NCI-H446 (cell line): Measurements from ENCODE around the gene SLC6A9.

ENCODE experiments used
- DNase-seq, 2 experiments: peaks; one replicate each; lab custom pipeline; 2025; lab: John Stamatoyannopoulos, UW

The SLC6A9 gene

DNA sequence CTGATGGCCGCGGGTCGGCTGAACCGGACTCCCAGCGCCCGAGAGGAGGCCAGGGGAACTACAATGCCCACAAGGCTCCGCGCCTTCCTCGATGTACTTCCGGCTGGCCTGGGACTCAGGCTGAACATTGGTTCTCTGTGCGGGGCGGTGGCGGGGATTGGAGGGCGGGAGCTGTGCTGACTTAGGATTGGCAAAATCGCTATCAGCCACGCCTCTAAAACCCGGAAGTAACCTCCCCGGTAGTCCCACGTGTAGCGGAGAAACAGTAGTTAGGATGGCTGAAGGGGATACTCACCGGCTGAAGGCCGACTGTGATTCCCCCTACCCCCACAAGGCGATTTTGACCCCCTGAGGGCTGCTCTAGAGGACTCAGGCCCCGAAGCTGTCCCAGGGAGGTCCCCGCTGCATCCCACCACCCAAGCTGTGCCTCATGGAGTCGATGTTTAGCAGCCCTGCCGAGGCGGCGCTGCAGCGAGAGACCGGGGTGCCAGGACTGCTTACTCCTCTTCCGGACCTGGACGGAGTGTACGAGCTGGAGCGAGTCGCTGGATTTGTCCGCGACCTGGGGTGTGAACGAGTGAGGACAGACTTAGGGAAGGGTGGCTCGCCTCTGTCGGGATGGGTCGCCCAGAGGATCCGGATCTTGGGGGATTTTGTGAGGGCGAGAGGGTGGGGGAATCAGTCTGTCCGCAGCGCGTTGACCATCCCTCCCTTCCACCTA, 61.4 kb downstream of the SLC6A9 start, which contains the start of gene DPH2:
Gene DPH2 (plus strand): TSS at position 265 of the 721 bp plus-strand sequence. CDS start 166 bp downstream, at position 431.
- DNase-seq: peak; percentile 96 to 99

DNA sequence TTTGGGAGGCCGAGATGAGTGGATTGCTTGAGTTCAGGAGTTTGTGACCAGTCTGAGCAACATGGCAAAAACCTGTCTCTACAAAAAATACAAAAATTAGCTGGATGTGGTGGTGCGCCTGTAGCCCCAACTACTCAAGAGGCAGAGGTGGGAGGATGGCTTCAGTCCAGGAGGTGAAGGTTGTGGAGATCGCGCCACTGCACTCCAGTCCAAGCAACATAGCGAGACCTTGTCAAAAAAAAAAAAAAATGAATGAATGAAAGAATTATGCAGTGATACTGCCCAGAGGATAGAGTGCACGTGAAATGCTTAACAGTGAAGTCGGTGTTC, 61.9 kb downstream of the SLC6A9 start:
- DNase-seq: no peak

DNA sequence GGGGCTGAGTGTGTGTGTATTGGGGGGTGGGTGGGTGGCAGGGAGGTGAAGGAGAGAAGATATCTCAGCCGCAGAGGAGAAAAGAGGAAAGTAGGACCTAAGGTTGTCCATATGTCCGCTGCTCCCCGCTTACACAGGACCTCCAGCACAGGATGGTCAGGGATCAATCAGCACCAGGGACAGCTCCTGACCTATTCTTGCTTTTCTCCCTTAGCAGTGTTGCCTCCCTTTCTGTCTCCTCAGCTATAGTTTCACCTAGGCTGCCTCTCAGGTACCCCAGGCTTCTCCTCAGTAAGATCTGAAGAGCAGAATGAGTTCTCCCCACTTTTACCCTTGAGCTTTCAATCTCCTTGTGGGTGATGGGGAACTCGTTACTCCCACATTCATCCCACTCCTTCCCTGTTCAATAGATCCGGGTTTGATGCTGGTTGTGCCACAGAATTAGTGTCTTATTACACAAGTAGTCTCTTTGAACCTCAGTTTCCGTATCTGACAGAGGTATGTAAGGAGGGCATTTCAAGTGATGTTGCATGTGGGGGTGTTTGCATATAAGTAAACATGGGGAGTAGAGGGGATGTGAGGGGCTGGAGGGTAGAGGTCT, 62.8 kb downstream of the SLC6A9 start:
- DNase-seq: no peak

DNA sequence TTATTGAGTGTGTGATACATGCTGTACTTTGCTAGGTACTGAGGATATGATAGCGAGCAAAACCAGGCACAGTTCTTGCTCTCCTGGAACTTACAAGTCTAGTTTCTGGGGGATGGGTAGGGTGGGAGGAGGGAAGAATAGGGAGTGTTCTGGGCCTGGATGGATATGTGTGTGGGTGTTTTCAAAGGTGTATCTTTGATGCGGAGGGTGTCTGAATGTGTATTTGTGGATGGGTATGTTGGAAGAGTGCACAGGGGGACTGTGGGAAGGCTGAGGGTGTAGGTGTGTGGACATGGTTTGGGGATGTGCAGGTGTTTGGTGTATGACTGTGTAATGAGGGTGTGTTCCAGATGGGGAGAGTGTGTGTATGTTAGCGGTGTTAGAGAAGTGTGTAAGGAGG, 65.9 kb downstream of the SLC6A9 start:
- DNase-seq: no peak

DNA sequence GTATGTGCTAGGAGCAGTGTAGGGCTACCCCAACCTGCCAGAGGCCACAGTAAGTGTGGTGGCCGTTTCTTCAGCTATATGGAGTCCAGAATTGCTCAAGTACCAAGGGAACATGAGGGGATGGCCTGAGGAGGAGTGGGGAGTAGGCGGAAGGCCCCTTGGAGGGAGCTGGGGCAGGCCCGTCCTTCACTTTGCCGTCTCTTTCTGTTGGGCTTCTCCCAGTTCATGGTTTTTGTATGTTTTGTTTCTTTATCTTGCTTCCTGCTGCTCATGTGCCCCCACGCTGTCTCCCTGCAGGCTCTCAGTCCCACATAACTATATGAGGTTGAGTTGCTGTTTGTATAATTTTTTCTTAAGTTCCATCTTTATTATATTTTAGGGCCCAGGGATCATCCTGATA, 67.4 kb downstream of the SLC6A9 start:
- no peak for DNase-seq

DNA sequence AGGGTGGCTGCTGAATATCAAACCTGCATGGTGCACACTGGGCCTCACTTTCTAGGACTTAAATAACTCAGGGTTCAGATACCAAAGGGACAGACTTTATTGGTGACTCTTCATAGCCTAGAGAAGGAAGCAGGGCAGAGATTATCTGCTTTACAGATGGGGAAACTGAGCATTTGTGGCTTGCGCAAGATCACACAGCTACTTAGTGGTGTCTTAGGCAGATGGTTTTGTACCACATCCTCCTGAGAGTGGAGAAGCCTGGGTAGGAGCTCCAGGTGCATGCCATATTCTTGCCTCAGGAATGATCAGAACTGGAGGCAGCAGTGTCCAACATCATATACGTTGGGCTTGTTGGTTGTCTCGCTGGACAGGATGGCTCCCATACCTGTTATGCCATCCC, 68.3 kb downstream of the SLC6A9 start:
- no peak for DNase-seq

DNA sequence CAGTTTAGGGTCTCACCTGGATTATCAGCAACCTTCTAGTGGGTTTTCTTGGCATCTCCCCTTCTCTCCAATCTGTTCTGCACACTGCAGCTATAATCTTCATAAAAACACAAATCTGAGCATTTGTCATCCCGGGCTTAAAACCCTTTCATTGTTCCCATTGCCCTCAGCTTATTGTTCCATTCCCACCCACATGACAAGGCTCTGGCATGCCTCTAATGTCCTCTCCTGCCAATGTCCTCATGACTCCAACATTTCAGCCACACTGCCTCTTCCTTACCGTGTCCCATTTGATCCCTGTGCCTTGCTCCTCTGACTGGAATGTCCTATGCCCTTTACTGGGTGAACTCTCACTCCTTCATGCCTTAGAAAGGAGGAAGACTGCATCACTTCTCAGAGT, 68.9 kb downstream of the SLC6A9 start:
- DNase-seq: no peak

DNA sequence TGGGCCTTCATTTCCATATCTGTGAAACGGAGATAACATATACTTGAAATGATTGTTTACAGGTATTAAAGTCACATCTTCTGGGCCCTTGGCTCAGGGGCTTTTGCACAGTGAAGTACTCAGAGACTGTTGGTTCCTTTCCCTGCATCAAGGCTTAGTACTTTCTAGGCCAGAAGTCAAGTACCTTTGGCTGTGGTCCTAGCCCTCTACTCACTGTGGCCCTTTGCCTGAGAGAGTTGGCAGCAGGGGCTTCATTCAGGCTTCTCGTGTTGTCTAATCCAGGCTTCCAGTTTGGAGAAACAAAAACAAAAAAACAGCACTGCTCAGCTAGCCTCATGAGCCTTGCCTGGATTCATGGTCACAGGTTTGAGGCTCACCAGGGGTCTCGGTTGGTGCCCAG, 69.6 kb downstream of the SLC6A9 start:
- no peak for DNase-seq

DNA sequence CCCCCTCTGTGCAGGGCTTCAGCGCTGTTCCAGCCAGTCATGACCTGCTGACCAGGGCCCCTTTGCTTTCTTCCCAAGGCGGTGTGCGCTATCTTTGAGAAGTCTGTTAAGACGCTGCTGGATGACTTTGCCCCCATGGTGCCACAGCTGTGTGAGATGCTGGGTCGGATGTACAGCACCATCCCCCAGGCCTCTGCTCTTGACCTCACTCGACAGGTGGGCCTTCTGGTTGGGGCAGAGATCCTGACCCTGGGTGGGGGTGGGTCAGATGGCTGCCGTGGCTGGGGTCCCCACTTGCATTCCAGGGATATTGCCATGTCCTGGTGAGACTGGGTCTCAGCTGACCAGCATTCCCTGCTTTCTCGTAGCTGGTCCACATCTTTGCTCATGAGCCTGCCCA, 70.5 kb downstream of the SLC6A9 start:
- DNase-seq: no peak

DNA sequence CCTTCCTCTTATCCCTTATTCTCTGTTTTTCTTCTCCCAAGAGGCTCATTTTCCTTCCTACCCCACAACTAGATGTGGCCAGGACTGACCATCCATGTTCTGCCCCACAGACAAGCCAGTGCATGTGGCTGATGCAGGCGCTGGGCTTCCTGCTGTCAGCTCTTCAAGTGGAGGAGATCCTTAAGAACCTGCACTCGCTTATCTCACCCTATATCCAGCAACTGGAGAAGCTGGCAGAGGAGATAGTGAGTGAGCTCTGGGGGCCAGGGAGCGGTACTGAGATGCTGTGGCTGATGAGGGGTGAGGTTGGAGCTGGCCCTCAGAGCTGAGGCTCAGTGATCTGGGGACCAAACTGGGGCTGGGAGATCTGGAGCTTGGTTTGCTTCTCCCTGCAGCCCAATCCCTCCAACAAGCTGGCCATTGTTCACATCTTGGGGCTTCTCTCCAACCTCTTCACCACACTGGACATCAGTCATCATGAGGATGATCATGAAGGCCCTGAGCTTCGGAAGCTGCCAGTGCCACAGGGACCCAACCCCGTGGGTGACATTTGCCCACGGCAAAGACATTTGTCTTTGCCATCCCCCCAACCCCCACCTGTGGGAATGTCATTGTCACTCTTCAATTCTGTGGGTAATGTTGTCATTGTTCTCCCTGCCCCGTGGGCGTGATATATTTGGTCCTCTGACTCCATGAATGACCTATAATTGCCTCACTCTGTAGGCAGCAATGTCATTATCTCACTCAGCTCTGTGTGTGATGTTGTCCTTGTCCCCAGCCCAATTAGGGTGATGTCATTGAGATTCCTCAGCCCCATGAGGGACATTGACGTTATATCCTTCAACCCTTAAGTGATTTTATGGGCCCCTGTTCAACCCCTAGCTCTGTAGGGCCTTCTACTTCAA, 72.7 kb downstream of the SLC6A9 start:
- no peak for DNase-seq

DNA sequence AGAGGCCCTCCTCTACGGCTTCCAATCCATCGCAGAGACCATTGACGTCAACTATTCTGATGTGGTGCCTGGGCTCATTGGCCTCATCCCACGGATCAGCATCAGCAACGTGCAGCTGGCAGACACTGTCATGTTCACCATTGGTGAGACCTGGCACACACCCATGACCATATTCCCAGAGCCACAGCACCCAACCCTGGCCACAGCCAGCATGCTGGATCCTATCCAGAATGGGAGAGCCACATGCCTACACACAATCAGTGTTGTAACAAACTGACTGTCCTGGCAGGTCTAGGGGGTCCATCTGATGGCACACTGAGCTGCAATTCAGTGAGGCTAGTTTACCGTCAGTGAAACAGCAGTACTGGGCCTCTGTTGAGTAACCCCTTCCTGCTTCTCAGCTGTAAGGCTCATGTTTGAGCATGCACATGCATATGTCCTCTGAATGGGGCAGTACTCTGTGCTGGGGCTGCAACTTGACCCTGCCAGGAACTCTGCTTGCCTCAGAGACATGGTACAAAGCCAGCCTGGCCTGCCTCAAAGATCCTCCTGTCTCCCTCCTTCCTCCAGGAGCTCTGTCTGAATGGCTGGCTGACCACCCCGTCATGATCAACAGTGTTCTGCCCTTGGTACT, 73.7 kb downstream of the SLC6A9 start:
- no peak for DNase-seq

DNA sequence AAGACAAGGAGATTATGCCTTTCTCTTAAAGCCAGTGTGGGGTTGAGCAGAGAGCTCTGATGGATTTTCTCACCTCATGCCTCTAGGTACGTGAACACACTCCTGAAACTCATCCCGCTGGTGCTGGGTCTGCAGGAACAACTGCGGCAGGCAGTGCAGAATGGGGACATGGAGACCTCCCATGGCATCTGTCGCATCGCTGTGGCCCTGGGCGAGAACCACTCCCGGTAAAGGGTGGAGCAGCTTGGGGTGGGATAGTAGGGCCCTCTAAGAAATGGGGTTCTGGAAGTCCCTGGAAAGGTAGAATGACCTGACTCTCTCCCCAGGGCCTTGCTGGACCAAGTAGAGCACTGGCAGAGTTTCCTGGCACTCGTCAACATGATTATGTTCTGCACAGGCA, 75.0 kb downstream of the SLC6A9 start:
- no peak for DNase-seq

DNA sequence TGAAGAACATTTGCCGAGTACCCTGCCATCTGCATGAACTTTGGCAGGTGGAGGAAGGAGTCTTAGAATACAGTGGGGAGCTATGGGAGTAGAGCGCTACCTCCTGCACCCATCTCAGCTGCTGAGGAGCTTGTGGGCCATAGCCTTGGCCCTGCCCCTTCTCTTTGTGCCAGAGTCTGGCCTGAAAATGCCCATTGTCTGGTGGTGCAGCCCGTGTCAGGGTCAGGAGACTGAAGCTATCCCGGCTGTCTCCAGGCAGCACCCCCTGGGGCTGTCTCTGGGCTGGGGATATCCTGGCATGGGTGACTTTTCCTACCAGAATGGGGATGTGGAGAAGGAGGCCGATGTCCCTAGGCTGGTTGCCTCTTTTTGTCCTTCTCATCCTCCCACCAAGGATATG, 77.2 kb downstream of the SLC6A9 start:
- DNase-seq: no peak

DNA sequence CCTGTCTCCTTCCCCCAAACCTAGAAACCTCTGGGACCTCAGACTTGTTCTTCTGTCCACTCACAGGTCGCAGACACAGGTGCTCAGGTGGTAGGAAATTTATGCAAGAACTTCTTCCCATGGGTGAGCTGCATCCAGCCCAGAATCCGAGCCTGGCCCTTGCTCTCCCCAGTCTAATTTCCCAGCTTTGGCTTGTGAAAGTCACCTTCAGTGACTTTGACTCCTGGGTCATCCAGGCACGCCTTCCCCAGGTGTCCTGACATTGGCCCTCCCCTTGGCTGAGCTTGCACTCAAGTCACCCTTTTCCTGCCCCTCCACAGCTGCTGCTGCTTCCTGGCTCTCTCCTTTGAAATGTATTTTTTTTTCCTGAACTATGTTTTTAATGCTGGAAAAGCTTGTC, 77.9 kb downstream of the SLC6A9 start:
- DNase-seq: no peak

DNA sequence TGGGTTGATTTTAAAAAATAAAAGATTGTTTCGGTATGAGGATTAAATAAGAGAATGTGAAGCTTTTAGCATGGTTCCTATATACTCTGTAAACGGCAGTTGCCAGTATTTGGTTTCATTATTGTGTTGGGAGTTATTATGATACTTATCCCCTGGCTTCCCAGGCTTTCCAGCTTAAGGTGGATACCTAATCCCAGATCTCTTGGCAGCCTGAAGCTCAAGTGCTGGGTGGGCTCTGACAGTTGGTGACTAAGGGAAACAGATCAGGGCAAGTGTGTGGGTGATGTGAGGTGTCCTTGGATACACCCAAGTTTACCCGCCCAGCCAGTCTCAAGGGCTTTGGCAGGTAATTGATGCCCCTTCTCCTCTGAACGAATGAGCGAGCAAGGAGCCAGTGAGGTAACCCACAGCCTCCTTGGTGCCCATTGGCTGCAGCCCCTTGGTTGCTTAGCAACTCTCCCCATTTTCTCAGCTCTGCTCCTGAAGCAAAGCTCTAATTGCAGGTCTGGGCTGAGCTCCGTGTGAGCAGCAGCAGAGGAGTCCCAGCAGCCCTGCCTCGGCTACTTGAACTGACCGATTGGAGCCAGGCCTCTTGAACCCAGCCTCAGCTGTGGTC, 78.4 kb downstream of the SLC6A9 start:
- no peak for DNase-seq

DNA sequence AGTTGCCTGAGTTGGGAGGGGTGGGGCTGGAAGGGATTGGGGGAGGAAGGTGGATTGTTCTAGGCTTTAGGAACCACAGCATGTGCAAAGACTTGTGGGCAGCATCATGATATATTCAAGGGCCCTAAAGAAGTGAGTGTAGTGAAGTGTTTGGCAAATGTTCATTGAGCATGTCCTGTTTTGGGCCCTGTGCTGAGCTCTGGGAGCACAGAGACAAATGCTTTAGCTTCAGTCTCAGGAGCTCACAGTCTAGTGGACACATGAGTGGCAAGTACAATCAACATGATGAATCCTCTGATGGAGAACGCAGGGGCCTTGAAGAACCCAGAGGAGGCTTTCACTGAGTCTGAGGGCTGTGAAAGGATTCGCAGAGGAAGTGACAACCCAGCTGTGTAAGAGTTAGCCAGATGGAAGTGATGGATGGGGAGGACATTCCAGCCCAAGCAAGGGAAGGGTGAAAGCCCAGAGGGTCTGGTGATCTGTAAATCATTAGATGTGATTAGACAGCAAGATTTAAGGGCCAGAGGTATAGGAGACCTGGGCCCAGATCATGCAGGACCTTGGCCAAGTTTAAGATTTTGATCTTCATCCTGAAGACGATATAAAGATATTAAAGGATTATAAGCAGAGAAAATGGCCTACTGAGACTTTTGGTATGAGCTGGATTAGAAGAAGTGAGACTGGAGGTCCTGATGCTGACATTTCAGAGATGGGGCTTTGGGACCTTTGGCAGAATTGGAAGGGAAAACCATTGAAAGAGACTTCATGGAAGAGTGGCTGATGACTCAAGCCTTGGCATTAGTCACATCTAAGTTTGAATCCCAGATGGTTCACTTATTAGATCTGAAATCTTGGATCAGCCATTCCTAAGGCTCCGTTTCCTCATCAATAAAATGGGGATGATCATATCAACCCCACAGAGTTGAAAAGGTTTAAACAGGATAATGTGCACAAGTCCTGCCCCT, 80.0 kb downstream of the SLC6A9 start:
- DNase-seq: no peak

DNA sequence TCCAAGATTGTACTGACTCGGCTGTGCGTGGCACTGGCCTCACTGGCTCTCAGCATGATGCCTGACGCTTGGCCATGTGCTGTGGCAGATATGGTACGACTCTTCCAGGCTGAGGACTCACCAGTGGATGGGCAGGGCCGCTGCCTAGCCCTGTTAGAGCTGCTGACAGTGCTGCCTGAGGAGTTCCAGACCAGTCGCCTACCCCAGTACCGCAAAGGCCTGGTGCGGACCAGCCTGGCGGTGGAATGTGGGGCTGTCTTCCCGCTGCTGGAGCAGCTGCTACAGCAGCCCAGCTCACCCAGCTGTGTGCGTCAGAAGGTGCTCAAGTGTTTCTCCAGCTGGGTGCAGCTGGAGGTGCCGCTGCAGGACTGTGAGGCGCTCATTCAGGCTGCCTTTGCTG, 81.6 kb downstream of the SLC6A9 start:
- no peak for DNase-seq

DNA sequence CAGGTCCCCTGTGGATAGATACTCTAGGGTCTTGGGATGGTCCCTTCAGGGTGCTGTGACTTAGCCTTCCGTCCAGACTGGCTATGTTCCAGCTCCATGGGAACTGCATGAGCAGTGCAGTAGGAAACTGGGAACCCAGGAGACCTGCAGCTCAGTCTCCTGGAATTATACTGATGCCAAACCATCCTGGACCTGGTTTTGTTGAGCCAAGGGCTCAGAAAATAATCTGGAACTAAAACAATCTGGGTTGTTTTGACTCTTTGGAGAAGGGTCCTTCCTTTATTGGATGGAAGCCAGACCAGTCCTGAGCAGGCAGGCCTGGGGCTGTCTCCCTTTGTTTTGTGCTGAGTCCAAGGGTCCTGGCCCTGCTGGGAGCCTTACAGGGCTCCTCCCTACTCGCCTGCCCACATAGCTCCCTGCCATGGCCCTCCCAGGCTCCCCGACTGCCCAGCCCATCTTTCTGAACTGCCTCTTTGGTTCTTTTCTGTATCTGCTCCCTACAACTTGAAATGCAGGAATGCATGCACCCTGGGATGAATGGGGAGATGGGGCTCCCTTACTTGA, 83.3 kb downstream of the SLC6A9 start:
- DNase-seq: peak; percentile 22 to 48

DNA sequence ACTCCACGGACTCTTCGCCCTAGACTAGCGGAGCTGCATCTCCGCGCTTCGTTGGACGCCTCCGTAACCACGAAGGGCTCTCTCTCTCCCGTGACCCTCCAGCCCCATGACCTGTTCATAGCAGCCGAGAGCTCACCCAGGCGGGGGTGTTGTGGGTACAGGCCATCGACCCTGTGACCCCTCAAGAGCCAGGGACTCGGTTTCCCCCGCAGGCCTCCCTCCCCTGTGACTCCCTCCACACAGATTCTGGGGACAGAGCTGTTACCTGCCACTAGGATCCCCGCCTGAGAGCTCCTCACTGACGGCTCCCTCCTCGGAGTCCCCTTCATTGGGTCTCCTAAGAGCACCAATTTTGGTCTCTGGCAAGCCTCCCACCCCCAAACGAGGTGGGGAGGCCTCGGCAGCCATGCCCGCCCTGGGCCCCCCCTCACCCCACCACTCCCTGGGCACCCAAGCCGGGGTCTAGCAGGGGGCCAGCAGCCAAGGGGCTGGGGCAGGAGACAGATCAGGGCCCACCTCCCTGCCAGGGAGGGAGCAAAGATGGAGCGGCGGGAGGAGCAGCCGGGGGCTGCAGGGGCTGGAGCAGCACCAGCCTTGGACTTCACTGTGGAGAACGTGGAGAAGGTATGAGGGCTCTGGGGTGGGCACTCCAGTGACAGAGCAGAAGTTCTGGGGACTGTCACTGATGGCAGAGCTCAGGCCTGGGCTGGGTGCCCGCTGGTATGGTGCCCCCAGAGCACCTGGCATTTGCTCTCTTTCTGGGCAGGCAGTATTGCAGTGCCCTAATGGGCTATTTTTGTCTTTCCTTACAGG, 84.0 kb downstream of the SLC6A9 start:
- DNase-seq: peak in 1 of 2 experiments; percentile 48
